ENCODE measurements around the gene FBXO40. TPM values are rescaled to one million over a fixed set of nuclear protein-coding genes. Genes with fewer than 3 reads are reported as not detected.

Gene FBXO40
- total and polyA plus RNA-seq, 2 of the 8 experiments (the other 6 are each of a cell fraction or from before 2014, with no cell fraction given), result 0.03 TPM; not detected in 1

DNA sequence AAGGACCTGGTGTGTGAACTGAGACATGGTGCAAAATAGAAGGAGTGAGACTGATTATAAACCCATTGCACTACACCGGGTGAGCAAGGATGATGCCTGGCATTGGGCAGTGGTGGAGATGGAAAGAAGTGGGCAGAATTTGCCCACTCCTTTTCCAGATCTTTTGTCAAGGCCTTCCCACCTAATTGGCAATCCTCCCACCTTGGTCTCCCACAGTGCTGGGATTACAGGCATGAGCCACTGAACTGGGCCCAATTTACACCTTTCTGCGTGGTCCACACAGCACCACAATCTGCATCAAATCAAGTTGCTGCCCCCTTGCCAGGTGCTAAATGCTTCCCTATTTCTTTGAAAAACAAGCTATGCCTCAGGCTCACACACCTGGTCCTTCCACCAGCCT is 5.4 kb downstream of the FBXO40 start (continued):
- TF ChIP-seq, protein P1, sequence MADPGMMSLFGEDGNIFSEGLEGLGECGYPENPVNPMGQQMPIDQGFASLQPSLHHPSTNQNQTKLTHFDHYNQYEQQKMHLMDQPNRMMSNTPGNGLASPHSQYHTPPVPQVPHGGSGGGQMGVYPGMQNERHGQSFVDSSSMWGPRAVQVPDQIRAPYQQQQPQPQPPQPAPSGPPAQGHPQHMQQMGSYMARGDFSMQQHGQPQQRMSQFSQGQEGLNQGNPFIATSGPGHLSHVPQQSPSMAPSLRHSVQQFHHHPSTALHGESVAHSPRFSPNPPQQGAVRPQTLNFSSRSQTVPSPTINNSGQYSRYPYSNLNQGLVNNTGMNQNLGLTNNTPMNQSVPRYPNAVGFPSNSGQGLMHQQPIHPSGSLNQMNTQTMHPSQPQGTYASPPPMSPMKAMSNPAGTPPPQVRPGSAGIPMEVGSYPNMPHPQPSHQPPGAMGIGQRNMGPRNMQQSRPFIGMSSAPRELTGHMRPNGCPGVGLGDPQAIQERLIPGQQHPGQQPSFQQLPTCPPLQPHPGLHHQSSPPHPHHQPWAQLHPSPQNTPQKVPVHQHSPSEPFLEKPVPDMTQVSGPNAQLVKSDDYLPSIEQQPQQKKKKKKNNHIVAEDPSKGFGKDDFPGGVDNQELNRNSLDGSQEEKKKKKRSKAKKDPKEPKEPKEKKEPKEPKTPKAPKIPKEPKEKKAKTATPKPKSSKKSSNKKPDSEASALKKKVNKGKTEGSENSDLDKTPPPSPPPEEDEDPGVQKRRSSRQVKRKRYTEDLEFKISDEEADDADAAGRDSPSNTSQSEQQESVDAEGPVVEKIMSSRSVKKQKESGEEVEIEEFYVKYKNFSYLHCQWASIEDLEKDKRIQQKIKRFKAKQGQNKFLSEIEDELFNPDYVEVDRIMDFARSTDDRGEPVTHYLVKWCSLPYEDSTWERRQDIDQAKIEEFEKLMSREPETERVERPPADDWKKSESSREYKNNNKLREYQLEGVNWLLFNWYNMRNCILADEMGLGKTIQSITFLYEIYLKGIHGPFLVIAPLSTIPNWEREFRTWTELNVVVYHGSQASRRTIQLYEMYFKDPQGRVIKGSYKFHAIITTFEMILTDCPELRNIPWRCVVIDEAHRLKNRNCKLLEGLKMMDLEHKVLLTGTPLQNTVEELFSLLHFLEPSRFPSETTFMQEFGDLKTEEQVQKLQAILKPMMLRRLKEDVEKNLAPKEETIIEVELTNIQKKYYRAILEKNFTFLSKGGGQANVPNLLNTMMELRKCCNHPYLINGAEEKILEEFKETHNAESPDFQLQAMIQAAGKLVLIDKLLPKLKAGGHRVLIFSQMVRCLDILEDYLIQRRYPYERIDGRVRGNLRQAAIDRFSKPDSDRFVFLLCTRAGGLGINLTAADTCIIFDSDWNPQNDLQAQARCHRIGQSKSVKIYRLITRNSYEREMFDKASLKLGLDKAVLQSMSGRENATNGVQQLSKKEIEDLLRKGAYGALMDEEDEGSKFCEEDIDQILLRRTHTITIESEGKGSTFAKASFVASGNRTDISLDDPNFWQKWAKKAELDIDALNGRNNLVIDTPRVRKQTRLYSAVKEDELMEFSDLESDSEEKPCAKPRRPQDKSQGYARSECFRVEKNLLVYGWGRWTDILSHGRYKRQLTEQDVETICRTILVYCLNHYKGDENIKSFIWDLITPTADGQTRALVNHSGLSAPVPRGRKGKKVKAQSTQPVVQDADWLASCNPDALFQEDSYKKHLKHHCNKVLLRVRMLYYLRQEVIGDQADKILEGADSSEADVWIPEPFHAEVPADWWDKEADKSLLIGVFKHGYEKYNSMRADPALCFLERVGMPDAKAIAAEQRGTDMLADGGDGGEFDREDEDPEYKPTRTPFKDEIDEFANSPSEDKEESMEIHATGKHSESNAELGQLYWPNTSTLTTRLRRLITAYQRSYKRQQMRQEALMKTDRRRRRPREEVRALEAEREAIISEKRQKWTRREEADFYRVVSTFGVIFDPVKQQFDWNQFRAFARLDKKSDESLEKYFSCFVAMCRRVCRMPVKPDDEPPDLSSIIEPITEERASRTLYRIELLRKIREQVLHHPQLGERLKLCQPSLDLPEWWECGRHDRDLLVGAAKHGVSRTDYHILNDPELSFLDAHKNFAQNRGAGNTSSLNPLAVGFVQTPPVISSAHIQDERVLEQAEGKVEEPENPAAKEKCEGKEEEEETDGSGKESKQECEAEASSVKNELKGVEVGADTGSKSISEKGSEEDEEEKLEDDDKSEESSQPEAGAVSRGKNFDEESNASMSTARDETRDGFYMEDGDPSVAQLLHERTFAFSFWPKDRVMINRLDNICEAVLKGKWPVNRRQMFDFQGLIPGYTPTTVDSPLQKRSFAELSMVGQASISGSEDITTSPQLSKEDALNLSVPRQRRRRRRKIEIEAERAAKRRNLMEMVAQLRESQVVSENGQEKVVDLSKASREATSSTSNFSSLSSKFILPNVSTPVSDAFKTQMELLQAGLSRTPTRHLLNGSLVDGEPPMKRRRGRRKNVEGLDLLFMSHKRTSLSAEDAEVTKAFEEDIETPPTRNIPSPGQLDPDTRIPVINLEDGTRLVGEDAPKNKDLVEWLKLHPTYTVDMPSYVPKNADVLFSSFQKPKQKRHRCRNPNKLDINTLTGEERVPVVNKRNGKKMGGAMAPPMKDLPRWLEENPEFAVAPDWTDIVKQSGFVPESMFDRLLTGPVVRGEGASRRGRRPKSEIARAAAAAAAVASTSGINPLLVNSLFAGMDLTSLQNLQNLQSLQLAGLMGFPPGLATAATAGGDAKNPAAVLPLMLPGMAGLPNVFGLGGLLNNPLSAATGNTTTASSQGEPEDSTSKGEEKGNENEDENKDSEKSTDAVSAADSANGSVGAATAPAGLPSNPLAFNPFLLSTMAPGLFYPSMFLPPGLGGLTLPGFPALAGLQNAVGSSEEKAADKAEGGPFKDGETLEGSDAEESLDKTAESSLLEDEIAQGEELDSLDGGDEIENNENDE (IDR thresholded peaks at IDR 0.05; ENCODE audit: insufficient replicate concordance, low read length), result no peak
- TF ChIP-seq POLR2A (IDR thresholded peaks at IDR 0.05; ENCODE audit: control extremely low read depth in 1 of 2, low read depth in 2 of 2, low read length in 2 of 2) (no peak), RBBP5 (IDR thresholded peaks at IDR 0.05; ENCODE audit: borderline replicate concordance, low read depth, low read length) (no peak), JUN (IDR thresholded peaks at IDR 0.05; ENCODE audit: low read depth, low read length) (no peak), FOSL1 (IDR thresholded peaks at IDR 0.05; ENCODE audit: insufficient read depth, low read depth, low read length) (no peak), CBX8 (IDR thresholded peaks at IDR 0.05; ENCODE audit: borderline replicate concordance, low read depth, low read length) (no peak), HDAC6 (IDR thresholded peaks at IDR 0.05; ENCODE audit: low read depth, low read length) (no peak), SIN3A (conservative IDR thresholded peaks at IDR 0.05 in 1 of 2, IDR thresholded peaks at IDR 0.05 in 1 of 2; ENCODE audit: low read depth in 1 of 2, low read length in 2 of 2) (no peak)
